ENCODE results near the gene EXT2. TPM values are rescaled to one million over a fixed set of nuclear protein-coding genes. Genes with fewer than 3 reads are reported as not detected.

The EXT2 gene
- total RNA-seq, 6 experiments from 2014 or later, result 105 to 130 (median 118) TPM

DNA sequence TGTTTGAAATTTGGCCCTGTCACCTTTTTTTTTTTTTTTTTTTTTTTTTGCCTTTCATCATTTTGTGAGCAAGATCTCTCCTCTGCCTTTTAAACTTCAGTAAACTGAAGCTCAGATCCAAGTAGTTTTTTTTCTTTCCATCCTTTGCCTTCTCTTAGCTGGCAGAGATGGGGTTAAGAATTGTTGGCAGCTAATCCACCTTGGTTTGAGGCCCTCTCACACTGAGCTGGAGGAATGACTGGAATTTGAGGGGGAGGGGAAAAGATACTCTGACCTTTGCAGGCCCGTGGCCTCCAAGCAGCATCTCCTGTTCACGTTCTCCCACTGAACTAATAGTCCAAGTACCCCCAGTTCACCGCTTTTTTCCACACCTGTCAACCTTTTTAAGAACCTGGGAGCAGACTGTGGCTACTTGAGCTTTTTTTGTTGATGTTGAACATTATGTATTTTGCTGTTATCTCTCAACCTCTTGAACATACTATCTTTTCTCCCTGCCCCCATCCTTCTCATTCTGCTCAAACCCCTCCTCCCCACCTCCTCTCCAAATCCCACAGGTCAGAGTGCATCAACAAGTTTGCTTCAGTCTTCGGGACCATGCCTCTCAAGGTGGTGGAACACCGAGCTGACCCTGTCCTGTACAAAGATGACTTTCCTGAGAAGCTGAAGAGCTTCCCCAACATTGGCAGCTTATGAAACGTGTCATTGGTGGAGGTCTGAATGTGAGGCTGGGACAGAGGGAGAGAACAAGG, 148.3 kb downstream of the EXT2 start:
- Mint-ChIP-seq H3K4me1 (ENCODE audit: low read depth) (peaks cover 68% of the 10 kb centered on the region), H3K9me3 (no peaks in the 10 kb centered on the region), H3K27ac (peak overlapping the region; percentile 69), H3K36me3 (ENCODE audit: low read depth) (peaks cover 23% of the 10 kb centered on the region), H3K27me3 (ENCODE audit: insufficient read depth) (no peaks in the 10 kb centered on the region; the same call in 1 of the 2 replicates), H3K4me3 (peak overlapping the region; percentile 61)
- TF ChIP-seq CTCF (IDR thresholded peaks at IDR 0.05), result no peak
- peak; percentile 18 for DNase-seq

DNA sequence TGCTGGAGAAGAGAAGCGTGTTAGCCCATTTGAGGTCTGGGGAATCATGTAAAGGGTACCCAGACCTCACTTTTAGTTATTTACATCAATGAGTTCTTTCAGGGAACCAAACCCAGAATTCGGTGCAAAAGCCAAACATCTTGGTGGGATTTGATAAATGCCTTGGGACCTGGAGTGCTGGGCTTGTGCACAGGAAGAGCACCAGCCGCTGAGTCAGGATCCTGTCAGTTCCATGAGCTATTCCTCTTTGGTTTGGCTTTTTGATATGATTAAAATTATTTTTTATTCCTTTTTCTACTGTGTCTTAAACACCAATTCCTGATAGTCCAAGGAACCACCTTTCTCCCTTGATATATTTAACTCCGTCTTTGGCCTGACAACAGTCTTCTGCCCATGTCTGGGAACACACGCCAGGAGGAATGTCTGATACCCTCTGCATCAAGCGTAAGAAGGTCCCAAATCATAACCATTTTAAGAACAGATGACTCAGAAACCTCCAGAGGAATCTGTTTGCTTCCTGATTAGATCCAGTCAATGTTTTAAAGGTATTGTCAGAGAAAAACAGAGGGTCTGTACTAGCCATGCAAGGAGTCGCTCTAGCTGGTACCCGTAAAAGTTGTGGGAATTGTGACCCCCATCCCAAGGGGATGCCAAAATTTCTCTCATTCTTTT, 149.3 kb downstream of the EXT2 start:
- peak overlapping the region; percentile 61 for H3K4me3 Mint-ChIP-seq
- no peak for TF ChIP-seq CTCF (IDR thresholded peaks at IDR 0.05)
- no peaks in the 10 kb centered on the region; the same call in 1 of the 2 replicates for H3K27me3 Mint-ChIP-seq (ENCODE audit: insufficient read depth)
- H3K4me1 Mint-ChIP-seq (ENCODE audit: low read depth), result peaks cover 67% of the 10 kb centered on the region
- peak overlapping the region; percentile 69 for H3K27ac Mint-ChIP-seq
- no peaks in the 10 kb centered on the region for H3K9me3 Mint-ChIP-seq
- peak; percentile 10 for DNase-seq
- H3K36me3 Mint-ChIP-seq (ENCODE audit: low read depth), result peaks cover 19% of the 10 kb centered on the region

- no peaks in the 10 kb centered on the region; the same call in 1 of the 2 replicates for H3K27me3 Mint-ChIP-seq (ENCODE audit: insufficient read depth)
- no peaks in the 10 kb centered on the region; the same call in 1 of the 2 replicates for H3K9me3 Mint-ChIP-seq
- H3K4me1 Mint-ChIP-seq (ENCODE audit: low read depth), result peaks cover 57% of the 10 kb centered on the region
- no peak overlapping the region for H3K4me3 Mint-ChIP-seq
- no peak for TF ChIP-seq CTCF (IDR thresholded peaks at IDR 0.05)
- peak overlapping the region; percentile 9; the same call in 1 of the 2 replicates for H3K27ac Mint-ChIP-seq
- peak; percentile 64 for DNase-seq
- H3K36me3 Mint-ChIP-seq (ENCODE audit: low read depth), result peaks cover 27% of the 10 kb centered on the region
Measured at GRCh38 chr11:44246726-44247125, 151.2 kb downstream of the EXT2 start.

DNA sequence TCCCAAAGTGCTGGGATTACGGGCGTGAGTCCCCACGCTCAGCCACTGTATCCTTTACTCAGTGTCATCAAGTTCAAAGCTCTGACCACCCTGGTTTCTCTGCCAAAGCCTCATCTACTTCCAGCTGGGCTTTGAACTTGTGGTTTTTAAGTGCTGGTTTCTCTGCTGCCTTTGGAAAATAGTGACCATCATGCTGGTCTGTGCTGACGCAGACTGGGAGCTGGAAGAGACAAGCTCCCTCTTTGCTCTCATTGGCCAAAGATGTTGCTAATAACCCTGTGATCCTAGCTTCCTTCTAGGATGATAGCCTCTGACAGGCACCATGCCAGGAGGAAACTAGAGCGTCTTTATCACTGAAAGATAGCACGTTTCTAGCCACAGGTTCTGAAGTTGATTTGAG, 152.0 kb downstream of the EXT2 start:
- H3K36me3 Mint-ChIP-seq (ENCODE audit: low read depth), result peaks cover 34% of the 10 kb centered on the region
- peaks cover 7% of the 10 kb centered on the region for H3K9me3 Mint-ChIP-seq
- H3K4me3 Mint-ChIP-seq, result 0 out of 2 replicates have a peak overlapping the region, but pooled peaks have one; percentile 18
- no peak for DNase-seq
- H3K4me1 Mint-ChIP-seq (ENCODE audit: low read depth), result peaks cover 52% of the 10 kb centered on the region
- TF ChIP-seq CTCF (IDR thresholded peaks at IDR 0.05), result no peak
- no peaks in the 10 kb centered on the region; the same call in 1 of the 2 replicates for H3K27me3 Mint-ChIP-seq (ENCODE audit: insufficient read depth)
- no peak overlapping the region for H3K27ac Mint-ChIP-seq

DNA sequence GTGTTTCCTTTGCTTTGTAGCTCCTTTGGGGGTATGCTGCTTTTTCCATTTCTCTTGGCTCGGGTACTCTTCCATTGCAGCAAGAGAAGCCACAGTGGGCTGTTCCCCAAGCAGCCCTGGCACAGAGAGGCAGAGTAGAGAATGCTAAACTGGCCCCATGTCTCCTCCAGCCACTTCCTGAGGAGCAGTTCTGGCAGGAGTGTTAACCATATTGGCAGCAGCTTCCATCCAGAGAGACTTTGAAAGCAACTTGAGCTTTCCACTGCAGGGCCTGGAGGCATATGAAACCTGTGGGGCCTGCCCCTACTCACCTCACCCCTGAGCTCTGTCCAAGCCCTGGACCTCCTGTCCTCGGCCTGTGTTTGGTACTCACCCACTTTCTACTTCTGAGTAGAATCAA, 152.6 kb downstream of the EXT2 start:
- no peak overlapping the region for H3K4me3 Mint-ChIP-seq
- TF ChIP-seq CTCF (IDR thresholded peaks at IDR 0.05), result no peak
- H3K27ac Mint-ChIP-seq, result no peak overlapping the region
- H3K36me3 Mint-ChIP-seq (ENCODE audit: low read depth), result peaks cover 40% of the 10 kb centered on the region
- DNase-seq, result no peak
- peaks cover 13% of the 10 kb centered on the region for H3K9me3 Mint-ChIP-seq
- H3K27me3 Mint-ChIP-seq (ENCODE audit: insufficient read depth), result no peaks in the 10 kb centered on the region; the same call in 1 of the 2 replicates
- H3K4me1 Mint-ChIP-seq (ENCODE audit: low read depth), result peaks cover 46% of the 10 kb centered on the region

All from HFFc6 (cell line).